ENCODE results near the gene EID2. TPM values are rescaled to one million over a fixed set of nuclear protein-coding genes. Genes with fewer than 3 reads are reported as not detected.

The EID2 gene
- total RNA-seq, 6 donors from 2014 or later, result 9.4 to 24.2 (median 16.2) TPM

GRCh38 chr19:39508629-39509028 lies 31.3 kb downstream of the EID2 start:
- Histone ChIP-seq H3K4me3 (no peak overlapping the region), H3K9me3 (no peaks in the 10 kb centered on the region), H3K36me3 (no peaks in the 10 kb centered on the region), H3K4me1 (peaks cover 2 to 10% (median 5%) of the 10 kb centered on the region in 4 donors), H3K27me3 (peaks cover 0 to 22% (median 12%) of the 10 kb centered on the region in 4 donors), H3K27ac (no peak overlapping the region)
- no peak for ATAC-seq (ENCODE audit: low FRiP score in 2 of 2)
- no peak for DNase-seq
- WGBS, 2 donors, result 89 to 90% methylated on average over 6 to 9 of the region's 9 CpGs
- no peak for TF ChIP-seq POLR2AphosphoS5 (IDR thresholded peaks at IDR 0.05)
- TF ChIP-seq POLR2A (IDR thresholded peaks at IDR 0.05), result no peak
- TF ChIP-seq CTCF (IDR thresholded peaks at IDR 0.05), result no peak
- no peak for TF ChIP-seq EP300 (IDR thresholded peaks at IDR 0.05)

GRCh38 chr19:39507715-39508364 lies 32.1 kb downstream of the EID2 start:
- Histone ChIP-seq H3K27ac (no peak overlapping the region), H3K27me3 (peaks cover 0 to 25% (median 12%) of the 10 kb centered on the region in 4 donors), H3K4me1 (peaks cover 2 to 14% (median 8%) of the 10 kb centered on the region in 4 donors), H3K4me3 (peak overlapping the region in 2 of 4 donors; percentile 32 to 48), H3K9me3 (no peaks in the 10 kb centered on the region), H3K36me3 (no peaks in the 10 kb centered on the region)
- 42 to 47% methylated on average over 24 of the region's 24 CpGs for WGBS, 2 donors
- no peak for DNase-seq
- TF ChIP-seq CTCF (IDR thresholded peaks at IDR 0.05) (no peak), POLR2A (IDR thresholded peaks at IDR 0.05) (no peak), EP300 (IDR thresholded peaks at IDR 0.05) (no peak), POLR2AphosphoS5 (IDR thresholded peaks at IDR 0.05) (no peak)
- ATAC-seq (ENCODE audit: low FRiP score in 2 of 2), result no peak

GRCh38 chr19:39506944-39507714 lies 32.8 kb downstream of the EID2 start:
- Histone ChIP-seq H3K27me3 (peaks cover 0 to 25% (median 12%) of the 10 kb centered on the region in 4 donors), H3K27ac (no peak overlapping the region), H3K4me3 (peak overlapping the region in 3 of 4 donors; percentile 30 to 48 (median 32)), H3K4me1 (peaks cover 2 to 19% (median 11%) of the 10 kb centered on the region in 4 donors), H3K9me3 (no peaks in the 10 kb centered on the region), H3K36me3 (no peaks in the 10 kb centered on the region)
- ATAC-seq (ENCODE audit: low FRiP score in 2 of 2) (peak in 1 of 2 donors; percentile 45), DNase-seq (peak in 1 of 2 donors; percentile 88)
- 4 to 14% methylated on average over 6 to 47 of the region's 96 CpGs for WGBS, 2 donors
- no peak for TF ChIP-seq CTCF (IDR thresholded peaks at IDR 0.05)
- no peak for TF ChIP-seq EP300 (IDR thresholded peaks at IDR 0.05)
- no peak for TF ChIP-seq POLR2A (IDR thresholded peaks at IDR 0.05)
- TF ChIP-seq POLR2AphosphoS5 (IDR thresholded peaks at IDR 0.05), result no peak

GRCh38 chr19:39506598-39506943 lies 33.4 kb downstream of the EID2 start:
- Histone ChIP-seq H3K27me3 (peaks cover 0 to 25% (median 12%) of the 10 kb centered on the region in 4 donors), H3K4me3 (peak overlapping the region in 2 of 4 donors; percentile 32 to 48), H3K4me1 (peaks cover 2 to 19% (median 11%) of the 10 kb centered on the region in 4 donors), H3K9me3 (no peaks in the 10 kb centered on the region), H3K27ac (no peak overlapping the region), H3K36me3 (no peaks in the 10 kb centered on the region)
- DNase-seq (no peak), ATAC-seq (ENCODE audit: low FRiP score in 2 of 2) (no peak)
- WGBS, 2 donors, result 55 to 62% methylated on average over 7 of the region's 7 CpGs
- no peak for TF ChIP-seq POLR2A (IDR thresholded peaks at IDR 0.05)

- peaks cover 0 to 39% (median 26%) of the 10 kb centered on the region in 4 donors for H3K27me3 ChIP-seq
- TF ChIP-seq POLR2A (IDR thresholded peaks at IDR 0.05) (no peak), CTCF (IDR thresholded peaks at IDR 0.05) (peak; percentile 85 to 98 (median 94))
- DNase-seq (peak; percentile 55 to 94), ATAC-seq (ENCODE audit: low FRiP score in 2 of 2) (peak; percentile 84 to 92)
- WGBS, 2 donors, result 30 to 64% methylated on average over 8 to 30 of the region's 69 CpGs
- H3K27ac ChIP-seq, result no peak overlapping the region
- no peaks in the 10 kb centered on the region for H3K36me3 ChIP-seq
- H3K9me3 ChIP-seq, result no peaks in the 10 kb centered on the region
- no peak overlapping the region for H3K4me3 ChIP-seq
- peaks cover 14 to 35% (median 26%) of the 10 kb centered on the region in 4 donors for H3K4me1 ChIP-seq
Measured at GRCh38 chr19:39502640-39503417, 37.1 kb downstream of the EID2 start.

Measured in upper lobe of left lung (tissue), 6 donors.